Nephron progenitor cell (in vitro differentiated cells): Measurements from ENCODE around the gene CYTH4.

Experiments used
- DNase-seq: peaks from one replicate; pipeline ENCODE4 v3.0.0; 2021
- H3K27ac Mint-ChIP-seq: 2 replicates; pipeline ENCODE4 v1.8.0; 2021; ENCODE audit warnings: mild to moderate bottlenecking, moderate library complexity, mixed read lengths
- H3K27me3 Mint-ChIP-seq: 2 replicates; pipeline ENCODE4 v1.8.0; 2021; ENCODE audit warnings: mild to moderate bottlenecking, low read depth, mixed read lengths; ENCODE audit not compliant: poor library complexity
- H3K36me3 Mint-ChIP-seq: 2 replicates; pipeline ENCODE4 v1.8.0; 2021; ENCODE audit warnings: low read depth, mixed read lengths
- H3K4me1 Mint-ChIP-seq: 2 replicates; pipeline ENCODE4 v1.8.0; 2021; ENCODE audit warnings: mixed read lengths
- H3K4me3 Mint-ChIP-seq: 2 replicates; pipeline ENCODE4 v1.8.0; 2021; ENCODE audit warnings: mild to moderate bottlenecking, moderate library complexity, mixed read lengths
- H3K9me3 Mint-ChIP-seq: 2 replicates; pipeline ENCODE4 v1.8.0; 2021; ENCODE audit warnings: mild to moderate bottlenecking, moderate library complexity, mixed read lengths
- TF ChIP-seq, protein P1 (sequence below): fragments of 200-600 bp; sonication (generic); IDR thresholded peaks from 2 replicates; pipeline ENCODE4 v1.5.0; 2021; ENCODE audit warnings: antibody characterized with exemption

CYTH4 gene

DNA sequence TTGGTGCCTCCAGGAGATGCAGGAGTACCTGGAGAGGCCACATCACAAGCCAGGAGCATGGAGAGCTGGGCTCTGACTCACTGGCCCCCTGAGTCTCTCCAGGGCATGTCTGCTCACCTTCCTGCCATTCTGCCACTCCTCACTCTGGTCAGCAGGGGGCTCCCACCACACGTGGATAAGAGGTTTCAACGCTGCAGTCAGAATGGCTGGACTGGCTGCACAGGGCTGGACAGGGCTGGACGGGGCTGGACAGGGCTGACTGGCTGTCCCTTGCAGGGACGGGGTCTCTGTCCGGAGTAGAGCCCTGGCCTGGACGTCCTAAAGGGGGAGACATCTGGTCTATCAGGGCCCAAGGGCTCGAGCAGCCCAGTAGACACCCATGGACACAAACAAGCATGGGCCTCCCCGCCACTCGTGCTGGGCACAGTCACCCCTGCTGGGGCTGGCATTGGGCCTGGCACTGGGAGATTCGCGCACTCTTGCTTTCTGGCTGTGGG lies 34.6 kb downstream of the CYTH4 start:
- H3K9me3 Mint-ChIP-seq = no peaks in the 10 kb centered on the region
- H3K36me3 Mint-ChIP-seq = no peaks in the 10 kb centered on the region
- no peak overlapping the region for H3K27ac Mint-ChIP-seq
- TF ChIP-seq, protein P1, sequence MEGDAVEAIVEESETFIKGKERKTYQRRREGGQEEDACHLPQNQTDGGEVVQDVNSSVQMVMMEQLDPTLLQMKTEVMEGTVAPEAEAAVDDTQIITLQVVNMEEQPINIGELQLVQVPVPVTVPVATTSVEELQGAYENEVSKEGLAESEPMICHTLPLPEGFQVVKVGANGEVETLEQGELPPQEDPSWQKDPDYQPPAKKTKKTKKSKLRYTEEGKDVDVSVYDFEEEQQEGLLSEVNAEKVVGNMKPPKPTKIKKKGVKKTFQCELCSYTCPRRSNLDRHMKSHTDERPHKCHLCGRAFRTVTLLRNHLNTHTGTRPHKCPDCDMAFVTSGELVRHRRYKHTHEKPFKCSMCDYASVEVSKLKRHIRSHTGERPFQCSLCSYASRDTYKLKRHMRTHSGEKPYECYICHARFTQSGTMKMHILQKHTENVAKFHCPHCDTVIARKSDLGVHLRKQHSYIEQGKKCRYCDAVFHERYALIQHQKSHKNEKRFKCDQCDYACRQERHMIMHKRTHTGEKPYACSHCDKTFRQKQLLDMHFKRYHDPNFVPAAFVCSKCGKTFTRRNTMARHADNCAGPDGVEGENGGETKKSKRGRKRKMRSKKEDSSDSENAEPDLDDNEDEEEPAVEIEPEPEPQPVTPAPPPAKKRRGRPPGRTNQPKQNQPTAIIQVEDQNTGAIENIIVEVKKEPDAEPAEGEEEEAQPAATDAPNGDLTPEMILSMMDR = peak; percentile 84
- peaks cover 31% of the 10 kb centered on the region for H3K4me1 Mint-ChIP-seq
- no peak overlapping the region for H3K4me3 Mint-ChIP-seq
- H3K27me3 Mint-ChIP-seq = peaks cover 44% of the 10 kb centered on the region
- DNase-seq = peak; percentile 82

DNA sequence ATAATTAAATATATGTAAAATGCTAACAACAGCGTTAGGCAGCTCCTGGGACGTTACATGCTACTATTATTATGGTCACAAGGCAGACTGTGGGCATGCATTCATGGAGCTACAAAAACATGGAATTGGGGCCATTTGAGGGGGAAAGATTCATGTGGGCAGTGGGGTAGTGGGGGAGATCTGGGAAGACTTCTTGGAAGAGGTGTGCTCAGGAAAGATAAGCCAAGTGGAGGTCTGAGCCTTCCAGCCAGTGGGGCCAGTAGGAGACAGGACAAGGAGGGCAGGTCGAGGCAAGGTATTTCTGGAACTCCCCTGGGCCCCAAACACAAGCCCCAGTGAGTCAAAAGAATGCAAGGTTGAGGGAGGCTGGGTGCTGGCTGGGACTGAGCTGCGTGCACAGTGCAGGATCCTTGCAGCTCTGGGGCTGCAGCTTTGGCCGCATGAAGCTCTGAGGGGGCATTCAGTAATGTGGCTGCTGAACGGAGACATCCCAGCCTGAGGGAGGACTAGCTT lies 35.4 kb downstream of the CYTH4 start:
- Mint-ChIP-seq H3K36me3 (no peaks in the 10 kb centered on the region), H3K4me1 (peaks cover 31% of the 10 kb centered on the region), H3K4me3 (no peak overlapping the region), H3K9me3 (no peaks in the 10 kb centered on the region), H3K27me3 (peaks cover 53% of the 10 kb centered on the region), H3K27ac (no peak overlapping the region)
- TF ChIP-seq, protein P1 = no peak
- no peak for DNase-seq

DNA sequence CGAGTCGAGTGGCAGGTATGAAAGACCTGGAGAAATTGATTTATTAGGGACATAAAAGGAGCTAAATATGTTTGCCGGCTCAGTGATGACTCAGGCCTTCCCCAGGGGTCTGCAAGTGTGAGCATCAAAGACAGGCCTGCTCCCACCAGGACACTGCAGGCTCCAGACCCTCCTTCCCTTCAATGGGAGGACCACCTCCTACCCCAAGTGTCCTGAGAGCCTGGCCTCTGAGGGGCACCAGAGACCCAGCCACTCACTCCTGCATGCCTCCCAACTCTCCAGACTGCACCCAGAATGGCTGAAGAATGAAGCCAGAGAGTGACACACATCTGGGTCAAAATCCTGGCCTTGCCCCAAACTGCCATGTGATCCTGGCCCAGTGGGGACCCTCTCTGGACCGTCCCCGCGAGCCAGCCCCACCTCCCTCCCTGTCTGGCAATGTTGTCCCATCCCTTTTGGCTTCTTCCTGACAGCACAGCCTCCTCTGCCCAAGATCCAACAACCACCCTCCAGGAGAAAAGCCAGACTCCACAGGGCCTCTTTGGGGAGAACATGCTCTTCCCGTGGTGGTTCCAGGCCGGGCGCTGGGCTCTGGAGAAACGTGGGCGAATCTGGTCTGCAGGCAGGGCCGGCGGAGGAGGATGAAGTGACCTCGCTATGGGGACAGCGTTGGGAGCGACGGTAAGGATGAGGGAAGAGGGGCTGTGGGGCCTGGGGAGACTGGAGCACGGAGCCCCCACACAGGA lies 36.2 kb downstream of the CYTH4 start:
- Mint-ChIP-seq H3K27ac (no peak overlapping the region), H3K9me3 (no peaks in the 10 kb centered on the region), H3K4me1 (peaks cover 31% of the 10 kb centered on the region)

DNA sequence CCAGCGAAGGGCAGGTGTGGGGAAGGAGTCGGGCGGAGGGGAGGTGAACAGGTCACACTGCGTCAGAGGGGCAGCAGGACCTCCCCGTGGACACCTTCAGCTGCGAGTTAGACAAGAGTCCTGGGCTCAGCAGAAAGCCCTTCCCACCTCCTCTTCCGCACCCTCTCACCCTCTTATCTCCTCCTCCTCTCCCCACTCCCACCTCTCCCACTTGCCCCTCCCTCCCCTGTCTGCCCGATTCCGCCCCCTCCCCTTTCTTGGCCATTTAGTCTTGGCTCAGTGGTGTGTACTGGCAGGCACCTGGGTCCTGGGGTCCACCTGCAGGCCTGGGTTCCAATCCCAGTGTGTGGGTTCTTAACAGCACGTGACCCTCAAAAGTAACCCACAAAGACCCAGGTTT lies 37.2 kb downstream of the CYTH4 start:
- TF ChIP-seq, protein P1 = no peak
- Mint-ChIP-seq H3K4me3 (no peak overlapping the region), H3K4me1 (peaks cover 24% of the 10 kb centered on the region)

More for the DNA sequence above, 36.2 kb downstream of the CYTH4 start:
- TF ChIP-seq, protein P1 = no peak
- Mint-ChIP-seq H3K36me3 (no peaks in the 10 kb centered on the region), H3K27me3 (peaks cover 60% of the 10 kb centered on the region), H3K4me3 (peak overlapping the region; percentile 33)
- DNase-seq = no peak

DNA sequence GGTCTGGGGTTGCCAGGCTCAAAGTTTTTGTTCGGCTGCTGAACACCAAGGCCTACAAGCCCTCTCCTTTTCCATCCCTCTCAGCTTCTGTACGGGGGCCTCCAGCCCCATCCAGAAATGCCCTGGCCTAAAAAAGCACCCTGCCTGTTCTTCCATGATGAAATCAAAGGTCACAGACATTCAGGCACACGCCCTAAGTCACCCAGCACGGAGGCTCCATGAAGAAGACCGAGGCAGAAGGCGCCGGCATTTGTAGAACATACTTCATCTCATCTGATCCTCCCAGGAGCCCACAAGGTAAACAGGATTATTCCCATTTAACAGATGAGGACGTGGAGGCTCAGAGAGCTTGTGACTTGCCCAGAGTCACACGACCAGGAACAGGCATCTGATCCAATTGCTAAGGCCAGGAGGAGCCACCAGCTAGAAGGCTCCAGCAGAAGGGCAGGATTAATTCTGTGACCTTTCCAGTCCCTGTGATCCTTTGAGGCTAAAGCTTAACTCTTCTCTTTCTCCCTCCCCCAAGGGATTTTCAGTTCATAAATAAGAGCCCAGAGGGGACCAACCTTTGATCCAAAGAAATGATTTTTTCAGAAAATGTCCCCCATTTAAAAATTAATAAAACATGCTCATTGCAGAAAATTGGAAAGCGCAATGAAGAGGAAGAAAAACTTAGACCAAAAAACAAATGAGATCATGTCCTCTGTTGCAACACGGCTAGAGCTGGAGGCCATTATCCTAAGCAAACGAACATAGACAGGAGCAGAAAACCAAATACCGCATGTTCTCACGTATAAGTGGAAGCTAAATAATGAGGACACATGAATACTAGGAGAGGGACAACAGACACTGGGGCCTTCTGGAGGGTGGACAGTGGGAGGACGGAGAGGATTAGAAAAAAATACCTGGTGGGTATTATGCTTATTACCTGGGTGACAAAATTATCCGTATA lies 38.7 kb downstream of the CYTH4 start:
- H3K4me3 Mint-ChIP-seq = no peak overlapping the region
- peaks cover 74% of the 10 kb centered on the region for H3K27me3 Mint-ChIP-seq
- H3K4me1 Mint-ChIP-seq = peaks cover 20% of the 10 kb centered on the region
- DNase-seq = no peak
- H3K9me3 Mint-ChIP-seq = no peaks in the 10 kb centered on the region
- TF ChIP-seq, protein P1 = no peak
- no peaks in the 10 kb centered on the region for H3K36me3 Mint-ChIP-seq
- no peak overlapping the region for H3K27ac Mint-ChIP-seq

More for the DNA sequence above, 37.2 kb downstream of the CYTH4 start:
- Mint-ChIP-seq H3K9me3 (no peaks in the 10 kb centered on the region), H3K27me3 (peaks cover 65% of the 10 kb centered on the region), H3K36me3 (no peaks in the 10 kb centered on the region), H3K27ac (no peak overlapping the region)
- no peak for DNase-seq
